ENCODE data around the gene WWC1. TPM values are rescaled to one million over a fixed set of nuclear protein-coding genes. Genes with fewer than 3 reads are reported as not detected.

The WWC1 gene
- total and polyA plus RNA-seq, 12 donors = 0.79 to 7.8 (median 1.2) TPM

DNA sequence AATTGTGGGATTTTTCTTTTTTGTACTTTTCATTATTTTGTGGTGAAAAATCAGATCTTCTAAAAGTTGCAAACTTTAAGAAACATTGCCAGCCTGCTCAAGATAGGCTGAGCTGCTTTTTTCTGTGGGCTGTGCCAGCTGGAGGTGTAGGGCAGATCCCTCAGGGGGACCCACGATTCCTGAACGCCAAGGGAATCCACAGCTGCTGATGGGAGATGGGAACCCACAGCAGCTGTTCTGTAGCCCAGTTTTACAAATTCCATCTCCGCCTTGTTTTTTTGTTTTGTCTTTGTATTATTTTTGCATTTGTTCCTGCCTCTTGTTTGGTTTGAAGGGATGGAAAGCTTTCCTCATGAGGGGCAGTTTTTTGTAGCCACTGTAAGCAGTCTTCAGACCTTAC is 91.0 kb downstream of the WWC1 start:
- intact Hi-C loops (cut with DNase I) = no loop called here
- no peak overlapping the region for H3K27ac ChIP-seq
- no peak overlapping the region for H3K4me3 ChIP-seq
- no peaks in the 10 kb centered on the region for H3K4me1 ChIP-seq
- no peaks in the 10 kb centered on the region for H3K36me3 ChIP-seq
- H3K27me3 ChIP-seq = no peaks in the 10 kb centered on the region
- 34 to 71% methylated on average over 3 of the region's 3 CpGs for WGBS, 2 donors
- ATAC-seq (no peak), DNase-seq (no peak)
- peaks cover 0 to 17% (median 7%) of the 10 kb centered on the region in 11 donors for H3K9me3 ChIP-seq
- TF ChIP-seq, protein P1, sequence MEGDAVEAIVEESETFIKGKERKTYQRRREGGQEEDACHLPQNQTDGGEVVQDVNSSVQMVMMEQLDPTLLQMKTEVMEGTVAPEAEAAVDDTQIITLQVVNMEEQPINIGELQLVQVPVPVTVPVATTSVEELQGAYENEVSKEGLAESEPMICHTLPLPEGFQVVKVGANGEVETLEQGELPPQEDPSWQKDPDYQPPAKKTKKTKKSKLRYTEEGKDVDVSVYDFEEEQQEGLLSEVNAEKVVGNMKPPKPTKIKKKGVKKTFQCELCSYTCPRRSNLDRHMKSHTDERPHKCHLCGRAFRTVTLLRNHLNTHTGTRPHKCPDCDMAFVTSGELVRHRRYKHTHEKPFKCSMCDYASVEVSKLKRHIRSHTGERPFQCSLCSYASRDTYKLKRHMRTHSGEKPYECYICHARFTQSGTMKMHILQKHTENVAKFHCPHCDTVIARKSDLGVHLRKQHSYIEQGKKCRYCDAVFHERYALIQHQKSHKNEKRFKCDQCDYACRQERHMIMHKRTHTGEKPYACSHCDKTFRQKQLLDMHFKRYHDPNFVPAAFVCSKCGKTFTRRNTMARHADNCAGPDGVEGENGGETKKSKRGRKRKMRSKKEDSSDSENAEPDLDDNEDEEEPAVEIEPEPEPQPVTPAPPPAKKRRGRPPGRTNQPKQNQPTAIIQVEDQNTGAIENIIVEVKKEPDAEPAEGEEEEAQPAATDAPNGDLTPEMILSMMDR (IDR thresholded peaks at IDR 0.05) = no peak

DNA sequence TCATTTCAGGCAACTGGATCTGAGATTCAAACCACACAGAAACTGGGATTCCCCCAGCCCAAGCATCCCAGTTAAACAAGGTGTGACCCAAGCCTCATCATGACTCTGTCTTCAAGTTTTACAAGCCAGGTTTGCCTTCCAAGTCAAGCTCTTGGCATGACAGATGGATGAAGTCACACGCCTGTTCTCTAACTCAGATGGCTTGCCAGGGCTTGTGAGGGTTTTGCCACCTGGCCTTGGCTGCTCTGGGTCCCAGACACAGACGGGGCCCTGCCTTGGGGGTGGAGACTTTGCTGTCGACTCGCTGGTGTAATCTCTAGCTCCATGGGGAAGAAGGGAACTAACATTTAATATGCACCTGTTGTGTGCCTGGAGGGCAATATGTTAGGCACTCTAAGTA is 99.0 kb downstream of the WWC1 start:
- 75 to 88% methylated on average over 4 of the region's 4 CpGs for WGBS, 2 donors
- Histone ChIP-seq H3K9me3 (peaks cover 0 to 25% (median 4%) of the 10 kb centered on the region in 11 donors), H3K27me3 (no peaks in the 10 kb centered on the region), H3K4me1 (no peaks in the 10 kb centered on the region), H3K36me3 (no peaks in the 10 kb centered on the region), H3K4me3 (no peak overlapping the region), H3K27ac (no peak overlapping the region)
- no peak for DNase-seq
- intact Hi-C loops (cut with DNase I) = no loop called here
- ATAC-seq = no peak
- TF ChIP-seq, protein P1 (IDR thresholded peaks at IDR 0.05) = no peak

DNA sequence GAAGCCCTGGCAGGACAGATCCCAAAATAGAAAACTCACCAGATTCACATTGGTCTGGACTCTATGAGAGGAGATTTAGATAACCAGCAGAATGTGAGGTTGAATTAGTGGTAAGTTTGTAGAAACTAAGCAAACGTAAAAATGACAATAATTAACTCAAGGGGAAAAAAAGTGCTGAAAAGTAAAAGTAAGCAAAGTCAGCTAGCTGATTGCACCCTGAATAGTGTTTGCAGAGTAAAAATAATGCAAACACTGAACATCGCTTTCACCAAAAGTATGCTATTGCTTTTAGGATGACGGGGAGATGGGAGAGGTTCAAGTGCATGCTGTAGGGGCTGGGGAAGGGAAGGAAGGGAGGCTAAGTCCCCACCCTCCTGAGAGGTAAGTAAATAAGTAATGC is 102.3 kb downstream of the WWC1 start:
- TF ChIP-seq, protein P1 (IDR thresholded peaks at IDR 0.05) = no peak
- intact Hi-C loops (cut with DNase I) = no loop called here
- H3K4me3 ChIP-seq = no peak overlapping the region
- H3K27ac ChIP-seq = no peak overlapping the region
- no peaks in the 10 kb centered on the region for H3K27me3 ChIP-seq
- H3K9me3 ChIP-seq = peaks cover 0 to 20% (median 4%) of the 10 kb centered on the region in 11 donors
- no peaks in the 10 kb centered on the region for H3K4me1 ChIP-seq
- DNase-seq (no peak), ATAC-seq (no peak)
- H3K36me3 ChIP-seq = no peaks in the 10 kb centered on the region
- 89 to 90% methylated on average over 3 of the region's 3 CpGs for WGBS, 2 donors

DNA sequence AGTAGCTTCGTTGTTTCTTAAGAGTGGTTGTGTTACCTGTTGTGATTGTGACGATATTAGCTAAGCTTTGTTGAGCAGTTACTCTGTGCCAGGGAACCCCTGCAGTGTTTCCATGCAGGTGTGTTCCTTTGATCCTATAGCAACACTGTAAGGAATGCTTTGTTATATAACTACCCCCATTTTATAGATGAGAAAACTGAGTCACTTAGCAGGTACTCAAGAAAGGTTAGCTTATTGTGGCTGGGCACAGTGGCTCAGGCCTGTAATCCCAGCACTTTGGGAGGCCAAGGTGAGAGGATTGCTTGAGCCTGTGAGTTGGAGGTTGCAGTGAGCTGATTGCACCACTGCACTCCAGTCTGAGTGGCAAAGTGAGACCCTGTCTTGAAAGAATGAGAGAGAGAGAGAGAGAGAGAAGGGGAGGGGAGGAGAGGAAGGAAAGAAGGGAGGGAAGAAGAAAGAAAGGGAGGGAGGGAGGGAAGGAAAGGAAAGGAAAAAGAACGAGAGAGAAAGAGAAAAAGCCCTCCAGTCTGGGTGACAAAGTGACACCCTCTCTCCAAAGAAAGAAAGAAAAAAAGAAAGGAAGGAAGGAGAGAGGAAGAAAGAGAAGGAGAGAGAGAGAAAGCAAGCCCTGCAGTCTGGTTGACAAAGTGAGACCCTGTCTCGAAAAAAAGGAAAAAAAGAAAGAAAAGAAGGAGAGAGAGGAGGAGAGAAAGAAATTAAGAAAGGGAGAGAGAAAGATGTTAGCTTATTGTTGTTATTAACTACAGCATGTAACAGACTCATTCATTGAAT is 109.2 kb downstream of the WWC1 start:
- intact Hi-C loops (cut with DNase I) = no loop called here
- Histone ChIP-seq H3K4me1 (peaks cover 0 to 11% (median 7%) of the 10 kb centered on the region in 9 donors), H3K27me3 (no peaks in the 10 kb centered on the region), H3K9me3 (no peaks in the 10 kb centered on the region), H3K27ac (no peak overlapping the region), H3K4me3 (no peak overlapping the region), H3K36me3 (no peaks in the 10 kb centered on the region)
- no peak for DNase-seq
- WGBS, 2 donors = 75 to 85% methylated on average over 4 of the region's 4 CpGs
- no peak for ATAC-seq
- TF ChIP-seq, protein P1 (IDR thresholded peaks at IDR 0.05) = no peak

All from heart right ventricle (tissue), 16 donors.